GM23248 (cell line): ENCODE results near the gene TLE7.

Experiments used
- EZH2 ChIP-seq: fragments of 200-600 bp; sonication (generic); IDR thresholded peaks from 2 replicates; pipeline ENCODE4 v1.6.1; 2018; ENCODE audit warnings: antibody characterized with exemption, mild to moderate bottlenecking; ENCODE audit not compliant: insufficient read depth, poor library complexity, severe bottlenecking
- EZH2phosphoT487 ChIP-seq: fragments of 200-600 bp; sonication (generic); IDR thresholded peaks from 2 replicates; pipeline ENCODE4 v1.6.1; 2018; ENCODE audit warnings: antibody characterized with exemption, moderate library complexity, mild to moderate bottlenecking, low read depth; ENCODE audit not compliant: insufficient read depth

DNA sequence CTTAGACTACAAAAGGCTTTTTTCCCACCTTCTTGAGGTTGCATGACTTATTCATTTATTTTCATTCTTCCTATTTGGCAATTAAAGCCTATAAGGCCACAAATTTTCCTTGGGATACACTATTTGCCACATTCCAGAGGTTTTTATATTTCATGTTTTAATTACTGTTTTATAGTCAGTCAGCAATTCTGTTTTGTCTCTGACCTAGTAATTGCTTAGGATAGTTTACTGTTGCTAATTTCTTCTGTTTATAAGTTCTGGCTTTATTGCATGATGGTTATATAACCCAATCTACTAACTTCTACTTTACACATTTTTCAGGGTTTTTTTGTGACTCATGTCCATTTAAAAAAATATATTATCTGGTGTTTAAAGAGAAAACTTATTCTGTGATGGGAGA, 17.7 kb upstream of the TLE7 start:
- TF ChIP-seq EZH2phosphoT487 (no peak), EZH2 (no peak)
